NOMO-1 treated with DMSO at 0.1 percent for 48 hours (cell line): ENCODE data around the gene FSIP1.
A peak's percentile ranks its signal among the peaks of the same experiment; 100 is the strongest.

Source experiments
- DNase-seq: peaks from one replicate; lab custom pipeline; 2025; ENCODE audit not compliant: unreplicated experiment; lab: John Stamatoyannopoulos, UW

The FSIP1 gene

GRCh38 chr15:39690881-39691634, 91.6 kb downstream of the FSIP1 start:
- DNase-seq = no peak

GRCh38 chr15:39687965-39688364, 94.7 kb downstream of the FSIP1 start:
- DNase-seq = no peak

- DNase-seq = peak; percentile 5
Measured at GRCh38 chr15:39685999-39686613, 96.5 kb downstream of the FSIP1 start.

GRCh38 chr15:39685367-39685766, 97.3 kb downstream of the FSIP1 start:
- DNase-seq = no peak

GRCh38 chr15:39684233-39684632, 98.4 kb downstream of the FSIP1 start:
- DNase-seq = no peak

GRCh38 chr15:39682366-39682765, 100.3 kb downstream of the FSIP1 start:
- no peak for DNase-seq

GRCh38 chr15:39680868-39681267, 101.8 kb downstream of the FSIP1 start:
- DNase-seq = no peak

GRCh38 chr15:39672666-39673065, 110.0 kb downstream of the FSIP1 start:
- DNase-seq = no peak

GRCh38 chr15:39672184-39672583, 110.5 kb downstream of the FSIP1 start:
- no peak for DNase-seq

- no peak for DNase-seq
Measured at GRCh38 chr15:39670687-39671086, 112.0 kb downstream of the FSIP1 start.

GRCh38 chr15:39669661-39670060, 113.0 kb downstream of the FSIP1 start:
- no peak for DNase-seq

GRCh38 chr15:39669241-39669640, 113.4 kb downstream of the FSIP1 start:
- DNase-seq = no peak

- no peak for DNase-seq
Measured at GRCh38 chr15:39668457-39668856, 114.2 kb downstream of the FSIP1 start.

- DNase-seq = no peak
Measured at GRCh38 chr15:39667382-39668127, 115.1 kb downstream of the FSIP1 start.

- no peak for DNase-seq
Measured at GRCh38 chr15:39666677-39667076, 116.0 kb downstream of the FSIP1 start.

- DNase-seq = no peak
Measured at GRCh38 chr15:39665629-39666250, 116.9 kb downstream of the FSIP1 start.

- no peak for DNase-seq
Measured at GRCh38 chr15:39663704-39664250, 118.9 kb downstream of the FSIP1 start.

- no peak for DNase-seq
Measured at GRCh38 chr15:39661776-39662175, 120.9 kb downstream of the FSIP1 start.

GRCh38 chr15:39658740-39659139, 123.9 kb downstream of the FSIP1 start:
- no peak for DNase-seq

- DNase-seq = no peak
Measured at GRCh38 chr15:39657668-39658067, 125.0 kb downstream of the FSIP1 start.

GRCh38 chr15:39657181-39657580, 125.5 kb downstream of the FSIP1 start:
- no peak for DNase-seq
